B cell (primary cell): Measurements from ENCODE around the gene TEX35.

Source experiments
- CTCF ChIP-seq: fragments of 200-600 bp; IDR thresholded peaks from one replicate; pipeline ENCODE4 v1.8.0; 2022; ENCODE audit warnings: antibody characterized with exemption, mild to moderate bottlenecking
- EZH2 ChIP-seq: IDR thresholded peaks from 2 replicates; pipeline ENCODE4 v1.6.1; 2012; ENCODE audit warnings: borderline replicate concordance, low read depth, mild to moderate bottlenecking, moderate library complexity, low read length; ENCODE audit not compliant: insufficient read depth, poor library complexity, severe bottlenecking

- TF ChIP-seq CTCF (no peak), EZH2 (no peak)
Measured at GRCh38 chr1:178485541-178485981, 27.3 kb upstream of the TEX35 start.
